Retinal pigment epithelial cell (primary cell): Measurements from ENCODE around the gene RSBN1L.

ENCODE experiments used
- DNase-seq: peaks from one replicate; pipeline ENCODE4 v3.0.0-alpha.2; 2010; ENCODE audit warnings: low read depth
- H3K4me3 ChIP-seq: 2 replicates; pipeline ENCODE4 v1.5.1; 2011; ENCODE audit warnings: mild to moderate bottlenecking, low read length, control low read depth, moderate library complexity
- TF ChIP-seq, protein P1 (sequence below): conservative IDR thresholded peaks from 2 replicates; pipeline ENCODE4 v1.5.1; 2011; ENCODE audit warnings: low read depth, low read length, control low read depth, inconsistent platforms

RSBN1L gene

DNA sequence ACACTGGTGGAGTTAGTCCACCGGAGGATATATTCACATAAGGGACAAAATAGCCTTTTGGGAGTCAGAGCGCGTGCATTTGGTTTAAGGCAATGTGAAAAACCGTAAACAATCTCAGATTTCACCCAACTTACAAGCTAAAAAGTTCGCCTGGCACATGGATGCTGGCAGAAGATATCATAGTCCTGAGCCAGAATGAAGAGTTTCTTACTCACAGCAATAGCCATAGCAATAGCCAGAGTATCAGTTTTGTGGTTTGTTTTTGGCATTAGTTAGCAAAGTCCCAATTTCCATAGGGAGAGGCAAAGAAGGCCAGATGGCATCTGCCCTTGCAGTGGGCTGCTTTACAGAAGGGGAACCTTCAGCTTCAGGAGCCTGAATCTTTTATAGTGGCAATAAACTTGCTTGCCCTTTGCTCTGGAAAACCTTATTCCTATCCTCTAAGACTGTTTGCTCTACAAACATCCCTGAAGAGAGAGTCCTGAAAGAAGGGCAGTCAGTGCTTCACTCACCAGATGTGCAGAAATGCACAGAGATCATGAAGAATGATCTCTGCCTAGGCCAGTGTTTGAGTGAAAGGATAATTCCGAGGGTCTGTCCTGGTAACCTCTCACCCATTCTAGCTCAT is 28.7 kb upstream of the RSBN1L start:
- no peak for DNase-seq
- H3K4me3 ChIP-seq, result no peak overlapping the region
- TF ChIP-seq, protein P1, sequence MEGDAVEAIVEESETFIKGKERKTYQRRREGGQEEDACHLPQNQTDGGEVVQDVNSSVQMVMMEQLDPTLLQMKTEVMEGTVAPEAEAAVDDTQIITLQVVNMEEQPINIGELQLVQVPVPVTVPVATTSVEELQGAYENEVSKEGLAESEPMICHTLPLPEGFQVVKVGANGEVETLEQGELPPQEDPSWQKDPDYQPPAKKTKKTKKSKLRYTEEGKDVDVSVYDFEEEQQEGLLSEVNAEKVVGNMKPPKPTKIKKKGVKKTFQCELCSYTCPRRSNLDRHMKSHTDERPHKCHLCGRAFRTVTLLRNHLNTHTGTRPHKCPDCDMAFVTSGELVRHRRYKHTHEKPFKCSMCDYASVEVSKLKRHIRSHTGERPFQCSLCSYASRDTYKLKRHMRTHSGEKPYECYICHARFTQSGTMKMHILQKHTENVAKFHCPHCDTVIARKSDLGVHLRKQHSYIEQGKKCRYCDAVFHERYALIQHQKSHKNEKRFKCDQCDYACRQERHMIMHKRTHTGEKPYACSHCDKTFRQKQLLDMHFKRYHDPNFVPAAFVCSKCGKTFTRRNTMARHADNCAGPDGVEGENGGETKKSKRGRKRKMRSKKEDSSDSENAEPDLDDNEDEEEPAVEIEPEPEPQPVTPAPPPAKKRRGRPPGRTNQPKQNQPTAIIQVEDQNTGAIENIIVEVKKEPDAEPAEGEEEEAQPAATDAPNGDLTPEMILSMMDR, result no peak

GRCh38 chr7:77674878-77675277 is 21.4 kb upstream of the RSBN1L start:
- no peak overlapping the region for H3K4me3 ChIP-seq
- TF ChIP-seq, protein P1, result no peak
- no peak for DNase-seq

GRCh38 chr7:77679608-77680007 is 16.7 kb upstream of the RSBN1L start:
- DNase-seq, result no peak
- no peak overlapping the region for H3K4me3 ChIP-seq
- TF ChIP-seq, protein P1, result no peak

DNA sequence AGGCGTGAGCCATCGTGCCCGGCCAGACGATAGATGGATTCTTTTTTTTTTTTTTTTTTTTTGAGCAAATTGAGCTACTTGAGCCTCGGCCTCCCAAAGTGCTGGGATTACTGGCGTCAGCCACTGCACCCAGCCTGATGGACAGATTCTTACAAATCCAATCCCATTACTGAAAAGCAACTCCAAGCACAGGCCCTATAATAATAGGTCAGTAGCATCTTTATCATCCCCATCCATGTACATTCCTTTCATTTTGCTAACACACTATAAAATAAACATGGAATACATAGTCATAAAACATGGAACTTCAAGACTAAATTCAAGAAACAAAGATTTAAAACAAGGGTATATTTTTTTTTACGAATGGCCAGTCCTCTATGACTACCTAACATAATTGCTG is 16.0 kb upstream of the RSBN1L start:
- DNase-seq, result no peak
- TF ChIP-seq, protein P1, result no peak
- no peak overlapping the region for H3K4me3 ChIP-seq

- TF ChIP-seq, protein P1, result no peak
- H3K4me3 ChIP-seq, result no peak overlapping the region
- peak; percentile 51 for DNase-seq
Measured at GRCh38 chr7:77684030-77684429, 12.2 kb upstream of the RSBN1L start.

GRCh38 chr7:77685233-77685632 is 11.0 kb upstream of the RSBN1L start:
- no peak for DNase-seq
- TF ChIP-seq, protein P1, result no peak

GRCh38 chr7:77687100-77687746 is 9.0 kb upstream of the RSBN1L start:
- H3K4me3 ChIP-seq, result no peak overlapping the region
- DNase-seq, result no peak
- TF ChIP-seq, protein P1, result no peak

More at GRCh38 chr7:77685233-77685632, 11.0 kb upstream of the RSBN1L start:
- H3K4me3 ChIP-seq, result no peak overlapping the region
